Keratinocyte (primary cell): ENCODE data around the gene CACHD1.

ENCODE experiments used
- CTCF ChIP-seq, 3 experiments: IDR thresholded peaks in 1 of 3; conservative IDR thresholded peaks in 1 of 3; optimal IDR thresholded peaks in 1 of 3; 2 replicates in 2 of 3; 3 replicates in 1 of 3; pipeline versions ENCODE3 to v1.5.1; 2011; ENCODE audit warnings: low read length in 3 of 3, mild to moderate bottlenecking in 3 of 3, moderate library complexity in 2 of 3, control low read depth in 1 of 3, inconsistent platforms in 1 of 3; ENCODE audit not compliant: insufficient read depth in 2 of 3; ENCODE audit errors: extremely low read depth in 1 of 3
- EZH2 ChIP-seq: IDR thresholded peaks from one replicate; pipeline ENCODE4 v1.6.1; 2012; ENCODE audit warnings: inconsistent platforms, mild to moderate bottlenecking, low read length, moderate library complexity

DNA sequence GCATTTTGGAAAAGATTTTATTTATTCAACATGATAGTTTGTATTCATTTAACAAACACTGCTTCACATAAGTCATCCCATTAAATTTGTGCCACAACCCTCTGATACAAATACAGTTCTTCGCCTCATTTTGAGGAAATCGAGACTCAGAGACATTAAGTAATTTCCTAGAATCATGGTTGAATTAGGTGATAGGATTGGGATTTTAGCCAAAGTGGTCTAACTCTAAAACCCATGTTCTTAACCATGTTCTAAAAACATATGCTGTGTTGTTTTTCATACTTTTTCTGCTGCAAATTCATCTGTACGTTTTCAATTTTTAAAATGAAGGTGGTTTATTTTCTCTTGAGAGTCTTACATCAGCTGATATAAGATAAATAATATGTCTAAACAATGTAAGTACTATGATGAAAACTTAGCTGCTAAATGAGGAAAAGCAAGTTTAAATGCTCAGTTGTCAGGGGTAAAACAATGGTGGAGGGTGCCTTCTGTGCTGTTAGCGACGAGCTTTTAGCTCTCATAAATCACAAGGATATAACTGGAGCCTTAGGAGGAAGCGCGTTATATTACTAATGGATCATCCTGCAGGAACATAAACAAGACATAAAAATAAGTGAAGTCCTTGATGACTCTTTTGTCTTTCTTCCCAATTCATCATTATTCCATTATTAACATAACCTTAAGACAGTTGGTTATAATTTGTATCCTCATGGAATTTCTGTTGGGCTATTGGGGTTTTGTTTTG lies 97.7 kb downstream of the CACHD1 start:
- no peak for TF ChIP-seq CTCF (optimal IDR thresholded peaks at IDR 0.05 in 1 of 3, IDR thresholded peaks at IDR 0.05 in 1 of 3, conservative IDR thresholded peaks at IDR 0.05 in 1 of 3; ENCODE audit: extremely low read depth in 1 of 3, insufficient read depth in 2 of 3, low read length in 3 of 3)
- TF ChIP-seq EZH2, result no peak
